GM12878 (cell line): Measurements from ENCODE around the gene BAIAP2L1.

Experiments
- CEBPB ChIP-seq, 2 experiments: fragments of 150-350 bp in 1 of 2; IDR thresholded peaks; 2 replicates each; pipeline ENCODE4 v1.6.1; 2012 to 2014; ENCODE audit warnings: low read depth in 2 of 2, low read length in 2 of 2, borderline replicate concordance in 1 of 2, inconsistent platforms in 1 of 2
- CEBPZ ChIP-seq: fragments of 150-350 bp; IDR thresholded peaks from 2 replicates; pipeline ENCODE4 v1.6.1; 2016; ENCODE audit warnings: low read depth, low read length
- CTCF ChIP-seq, 3 experiments: IDR thresholded peaks in 2 of 3; conservative IDR thresholded peaks in 1 of 3; 2 replicates each; pipeline ENCODE4 v1.5.1; 2011; ENCODE audit warnings: low read depth in 3 of 3, low read length in 3 of 3, mild to moderate bottlenecking in 3 of 3, control low read depth in 2 of 3, moderate library complexity in 2 of 3, inconsistent platforms in 1 of 3, mixed read lengths in 1 of 3; ENCODE audit not compliant: control insufficient read depth in 2 of 3, insufficient read depth in 1 of 3; ENCODE audit errors: extremely low read depth in 1 of 3
- EP300 ChIP-seq, 2 experiments: fragments of 150-350 bp in 1 of 2; IDR thresholded peaks; 2 replicates each; pipeline ENCODE4 v1.6.1; 2011 to 2012; ENCODE audit warnings: low read depth in 2 of 2, low read length in 2 of 2, borderline replicate concordance in 1 of 2, improper control_type of control experiment in 1 of 2, inconsistent platforms in 1 of 2; ENCODE audit not compliant: control insufficient read depth in 1 of 2
- MLLT1 ChIP-seq: fragments of 450-650 bp; IDR thresholded peaks from 2 replicates; pipeline ENCODE4 v1.6.1; 2016; ENCODE audit warnings: mild to moderate bottlenecking
- POLR2A ChIP-seq: IDR thresholded peaks from 2 replicates; pipeline ENCODE4 v1.6.1; 2011; ENCODE audit warnings: low read depth, mild to moderate bottlenecking, low read length
- POLR2AphosphoS2 ChIP-seq: IDR thresholded peaks from 2 replicates; pipeline ENCODE4 v1.6.1; 2011; ENCODE audit warnings: low read depth, mild to moderate bottlenecking, low read length, improper control_type of control experiment, moderate library complexity
- POLR2AphosphoS5 ChIP-seq: IDR thresholded peaks from 2 replicates; pipeline ENCODE4 v1.6.1; 2011; ENCODE audit warnings: mild to moderate bottlenecking, low read length, inconsistent platforms
- SP1 ChIP-seq: IDR thresholded peaks from one replicate; pipeline ENCODE4 v1.6.1; 2011; ENCODE audit warnings: low read depth, low read length
- YBX1 ChIP-seq: fragments of 450-650 bp; IDR thresholded peaks from 2 replicates; pipeline ENCODE4 v1.6.1; 2016; ENCODE audit warnings: antibody characterized with exemption

GRCh38 chr7:98338441-98338840 is 62.4 kb downstream of the BAIAP2L1 start:
- TF ChIP-seq CTCF (IDR thresholded peaks at IDR 0.05 in 2 of 3, conservative IDR thresholded peaks at IDR 0.05 in 1 of 3; ENCODE audit: control insufficient read depth in 2 of 3, extremely low read depth in 1 of 3, insufficient read depth in 1 of 3, low read depth in 3 of 3, low read length in 3 of 3) = no peak
- TF ChIP-seq MLLT1 = no peak
- no peak for TF ChIP-seq POLR2A
- TF ChIP-seq POLR2AphosphoS5 = no peak
- TF ChIP-seq SP1 = no peak
- TF ChIP-seq CEBPB (IDR thresholded peaks at IDR 0.05; ENCODE audit: borderline replicate concordance in 1 of 2, low read depth in 2 of 2, low read length in 2 of 2) = no peak
- TF ChIP-seq EP300 (IDR thresholded peaks at IDR 0.05; ENCODE audit: borderline replicate concordance in 1 of 2, control insufficient read depth in 1 of 2, low read depth in 2 of 2, low read length in 2 of 2) = no peak
- no peak for TF ChIP-seq POLR2AphosphoS2
- TF ChIP-seq CEBPZ = no peak
- TF ChIP-seq YBX1 = no peak
